Measurements from ENCODE around the gene BTNL3.
"Not testable (repeated sequence)": the region's sequence is repeated elsewhere in the genome, so short reads cannot be mapped to it uniquely, and the experiment has no call there.

BTNL3 gene

GRCh38 chr5:181024245-181025064, 35.8 kb downstream of the BTNL3 start:
- DNase-seq = no peak

GRCh38 chr5:181027452-181028031, 38.9 kb downstream of the BTNL3 start:
- DNase-seq = no peak

DNA sequence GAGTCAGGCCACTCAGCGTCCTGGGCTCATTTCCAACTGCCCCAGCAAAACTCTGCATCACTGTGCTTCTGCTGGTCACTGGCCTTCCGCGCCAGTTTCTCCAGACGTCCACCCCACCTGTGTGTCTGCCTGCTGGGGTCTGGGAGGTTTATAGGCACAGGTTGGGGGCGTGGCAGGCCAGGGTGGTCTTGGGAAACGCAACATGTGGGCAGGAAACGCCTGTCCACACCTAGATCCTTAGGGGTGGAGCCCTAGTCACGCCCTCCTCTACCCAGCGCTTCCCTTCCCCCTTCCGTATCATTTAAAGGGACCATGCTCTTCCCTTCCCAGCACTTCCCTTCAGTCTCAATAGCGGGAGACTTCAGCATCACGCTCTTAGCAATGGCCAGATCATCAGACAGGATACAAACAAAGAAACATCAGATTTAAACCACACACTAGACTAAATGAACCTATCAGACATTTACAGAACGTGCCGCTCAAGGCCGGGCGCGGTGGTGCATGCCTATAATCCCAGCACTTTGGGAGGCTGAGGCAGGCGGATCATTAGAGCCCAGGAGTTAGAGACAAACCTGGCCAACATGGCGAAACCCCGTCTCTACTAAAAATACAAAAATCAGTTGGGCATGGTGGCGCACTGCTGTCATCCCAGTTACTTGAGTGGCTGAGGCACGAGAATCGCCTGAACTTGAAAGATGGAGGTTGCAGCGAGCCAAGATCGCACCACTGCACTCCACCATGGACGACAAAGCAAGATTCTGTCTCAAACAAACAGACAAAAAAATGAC, 39.6 kb downstream of the BTNL3 start:
- no peak for DNase-seq

DNA sequence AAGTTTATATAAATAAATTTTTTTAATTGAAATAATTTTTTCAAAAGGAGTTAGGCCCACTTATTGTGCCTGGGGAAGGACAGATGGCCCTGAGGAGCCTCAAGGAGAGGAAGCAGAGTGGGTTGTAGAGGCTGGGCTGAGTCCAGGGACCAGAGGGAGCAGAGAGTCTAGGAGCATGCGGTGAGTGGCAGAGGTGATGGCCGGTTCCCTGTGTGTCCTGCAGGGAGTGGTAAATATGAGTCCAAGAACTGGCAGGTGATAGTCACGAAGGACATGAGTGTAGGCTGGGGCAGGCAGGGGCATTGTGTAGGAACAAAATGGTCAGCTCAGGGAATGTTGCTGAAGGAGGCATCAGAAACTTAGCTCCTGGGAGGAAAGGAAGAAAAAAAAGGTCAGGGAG, 43.1 kb downstream of the BTNL3 start:
- no peak for DNase-seq

GRCh38 chr5:181035991-181036815, 47.6 kb downstream of the BTNL3 start:
- DNase-seq = no peak

- DNase-seq = no peak
These were observed 48.2 kb downstream of the BTNL3 start for GRCh38 chr5:181036816-181037364.

DNA sequence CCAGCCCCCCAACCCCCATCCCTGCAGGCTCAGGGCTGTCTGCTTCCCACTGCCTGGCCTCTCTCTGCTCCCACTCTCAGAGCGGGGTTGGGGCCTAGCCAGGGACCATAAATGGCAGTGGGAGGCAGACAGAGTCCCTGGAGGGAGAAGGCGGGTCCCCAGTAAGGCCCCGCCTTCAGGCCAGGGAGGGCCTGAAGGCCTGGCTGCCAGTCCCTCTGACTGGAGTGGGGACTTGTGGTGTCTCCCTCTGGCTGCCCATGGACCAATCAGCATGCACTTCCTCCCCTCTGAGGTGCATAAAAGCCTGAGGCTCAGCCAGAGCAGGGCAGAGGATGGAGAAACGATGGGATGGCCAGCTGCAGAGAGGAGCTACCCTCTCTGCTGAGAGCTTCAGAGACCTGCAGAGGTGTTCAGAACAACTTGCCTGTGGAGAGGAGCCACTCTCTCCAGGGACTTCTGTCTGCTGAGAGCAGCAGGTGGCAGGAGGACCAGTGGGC, 48.8 kb downstream of the BTNL3 start:
- DNase-seq = no peak

DNA sequence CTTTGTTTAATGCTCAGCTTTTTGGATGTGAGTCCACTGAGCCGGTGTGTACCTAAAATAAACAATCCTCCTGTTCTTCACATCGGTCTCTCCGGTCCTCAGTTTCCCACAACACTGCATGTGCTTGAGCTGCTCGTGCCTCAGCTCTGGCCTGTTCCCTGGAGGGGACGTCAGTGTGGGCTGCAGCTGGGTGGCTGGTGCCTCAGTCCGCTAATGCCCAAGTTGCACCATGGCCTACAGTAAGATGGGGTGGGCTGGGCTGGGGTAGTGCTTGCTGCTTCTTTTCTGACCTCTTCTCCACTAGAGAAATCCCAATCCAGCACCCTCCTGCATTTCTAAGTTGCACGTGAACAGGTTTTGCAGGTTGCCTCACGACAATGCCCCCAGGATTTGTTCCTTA, 50.8 kb downstream of the BTNL3 start:
- no peak for DNase-seq

GRCh38 chr5:181039931-181040630, 51.4 kb downstream of the BTNL3 start, which contains the start of gene BTNL9:
BTNL9 (plus strand) TSS chr5:181040266; CDS start chr5:181045490, 5,224 bp downstream.
- no peak for DNase-seq

DNA sequence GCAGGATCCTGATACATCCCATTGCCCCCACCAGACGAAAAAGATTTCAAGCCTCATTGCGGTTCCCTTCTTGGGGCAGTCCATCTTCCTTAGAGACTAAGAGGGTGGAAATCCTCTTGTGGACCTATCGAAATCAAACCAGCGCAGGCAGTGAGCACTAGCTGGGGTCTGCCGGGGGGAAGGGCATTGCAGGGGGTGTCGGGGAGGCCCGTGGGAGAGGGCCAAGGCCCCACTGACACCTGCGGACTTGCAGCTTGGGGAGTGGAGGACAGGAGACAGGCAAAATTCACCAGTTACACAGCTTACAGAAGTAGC, 51.9 kb downstream of the BTNL3 start:
- no peak for DNase-seq

DNA sequence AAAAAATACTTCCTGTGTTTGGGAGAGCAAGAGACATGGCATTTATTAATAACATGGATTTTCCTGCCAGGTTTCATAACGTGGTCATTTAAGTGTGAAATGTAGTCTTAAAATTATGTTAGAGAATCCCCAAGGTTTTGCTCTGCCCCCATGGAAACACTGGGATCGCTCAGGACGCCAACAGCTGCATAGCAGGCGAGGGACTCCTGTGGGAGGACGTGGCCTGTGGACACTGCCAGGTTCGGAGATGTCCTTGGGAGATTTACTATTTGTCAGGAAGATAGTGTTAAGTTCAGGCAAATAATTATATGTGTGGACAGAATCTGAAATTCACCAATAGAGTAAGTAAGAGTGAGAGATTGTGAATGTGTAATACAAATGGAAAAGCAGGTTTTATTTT, 52.4 kb downstream of the BTNL3 start:
- no peak for DNase-seq

GRCh38 chr5:181042036-181042713, 53.5 kb downstream of the BTNL3 start:
- DNase-seq = no peak

GRCh38 chr5:181042722-181043121, 54.1 kb downstream of the BTNL3 start:
- no peak for DNase-seq

DNA sequence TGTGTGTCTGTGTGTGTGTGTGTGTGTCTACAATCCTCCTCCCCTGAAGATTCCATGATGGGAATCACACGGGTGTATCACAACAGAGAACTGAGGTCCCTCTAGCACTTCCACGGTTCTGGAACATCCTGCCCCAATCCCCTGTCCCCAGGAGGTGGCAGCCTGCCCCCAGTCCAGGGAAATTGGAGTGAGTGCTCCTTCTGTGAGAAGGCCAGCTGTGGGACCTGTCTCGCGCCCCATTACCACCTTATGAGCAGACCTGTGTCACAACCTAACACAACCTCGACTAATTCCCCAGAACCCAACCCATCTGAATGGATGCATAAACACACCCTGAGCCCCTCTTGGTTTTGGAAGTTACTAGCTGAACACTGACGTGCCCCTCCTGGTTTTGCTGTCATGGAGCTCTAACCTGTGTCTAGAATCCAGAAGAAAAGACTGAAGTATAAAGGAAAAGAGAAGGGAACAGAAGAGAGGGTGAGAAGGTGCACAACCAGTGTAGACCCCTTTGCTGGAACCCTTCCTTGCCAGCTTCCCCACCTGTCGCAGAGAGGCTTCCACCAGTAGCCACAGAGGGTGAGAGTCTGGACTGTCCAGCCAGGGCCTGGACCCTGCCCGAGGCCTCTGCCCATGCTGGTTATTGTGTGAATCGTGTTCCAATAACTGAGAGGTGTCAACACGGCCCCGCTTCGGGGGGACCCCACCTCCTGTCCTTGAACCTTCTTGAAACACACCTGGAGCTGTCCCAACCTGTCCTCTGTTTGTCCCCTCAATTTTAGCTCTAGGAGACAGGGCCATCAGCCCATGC, 54.8 kb downstream of the BTNL3 start:
- no peak for DNase-seq

DNA sequence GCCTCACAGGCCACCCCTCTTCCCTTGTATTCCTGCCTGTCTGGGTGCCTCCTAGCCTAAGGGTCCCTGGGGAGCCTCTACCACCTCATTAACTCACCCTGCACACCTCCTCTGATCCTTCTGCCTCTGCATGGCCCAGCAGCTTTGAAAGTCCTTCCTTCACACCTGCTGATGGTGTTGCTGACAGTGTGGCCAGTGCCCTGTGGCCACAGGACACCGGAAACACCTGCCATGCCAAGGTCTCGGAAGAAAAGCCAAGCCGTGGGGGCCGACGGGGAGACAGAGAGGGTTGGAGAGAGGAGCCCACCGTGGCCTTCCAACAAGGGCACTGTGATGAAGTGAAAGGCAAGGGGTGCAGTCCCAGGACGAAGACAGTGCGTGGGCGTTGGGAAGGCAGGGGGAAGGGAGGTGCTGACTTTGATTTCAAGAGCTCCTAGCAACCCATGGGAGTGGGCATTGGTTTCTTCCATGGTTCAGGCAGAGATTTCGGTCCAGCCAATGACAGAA, 55.5 kb downstream of the BTNL3 start:
- DNase-seq = no peak

- no peak for DNase-seq
These were observed 56.1 kb downstream of the BTNL3 start for GRCh38 chr5:181044662-181045305.

GRCh38 chr5:181045316-181045715, 56.7 kb downstream of the BTNL3 start:
- no peak for DNase-seq

- DNase-seq = not testable (repeated sequence)
These were observed 57.2 kb downstream of the BTNL3 start for GRCh38 chr5:181045857-181046256.

DNA sequence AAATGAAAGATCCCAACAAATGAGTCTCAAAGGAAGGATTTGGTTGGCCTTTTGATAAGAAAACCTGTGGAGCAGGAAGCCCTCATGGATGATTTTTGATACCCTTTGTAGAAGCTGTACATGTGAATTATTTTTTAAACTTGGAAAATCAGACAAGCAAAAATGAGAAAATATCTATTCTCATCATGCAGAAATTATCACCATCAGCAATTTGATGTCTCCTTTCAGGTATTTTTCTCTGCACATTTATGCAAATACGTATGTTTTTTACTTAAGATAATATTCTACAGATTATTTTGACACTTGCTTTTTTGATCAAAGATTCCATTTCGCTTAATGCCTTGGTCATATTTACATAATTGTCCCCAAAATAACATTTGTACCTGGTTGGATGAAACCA, 58.6 kb downstream of the BTNL3 start:
- no peak for DNase-seq

- DNase-seq = no peak
These were observed 59.3 kb downstream of the BTNL3 start for GRCh38 chr5:181047921-181048320.
